Stimulated activated effector memory CD8-positive, alpha-beta T cell treated with anti-CD3 and anti-CD28 coated beads, Interleukin-12 subunit alpha, Interleukin-12 subunit beta, amount 100 ng/mL, for 72 hours (primary cell): ENCODE measurements around the gene PLEKHA8.

ENCODE experiments used
- ATAC-seq: fragments of 150-1000 bp; cut with Tn5 transposase; 2 replicates; pipeline ENCODE4 v1.10.0; 2021
- DNase-seq, 2 donors: peaks; one replicate each; pipeline ENCODE4 v3.0.0; 2021 to 2022; ENCODE audit warnings: low spot score in 2 of 2
- H3K27ac Mint-ChIP-seq: one replicate; pipeline ENCODE4 v1.8.0; 2022; ENCODE audit warnings: mild to moderate bottlenecking, mixed read lengths
- H3K36me3 Mint-ChIP-seq: one replicate; pipeline ENCODE4 v1.8.0; 2022; ENCODE audit warnings: mild to moderate bottlenecking, mixed read lengths
- H3K4me1 Mint-ChIP-seq: one replicate; pipeline ENCODE4 v1.8.0; 2022; ENCODE audit warnings: mixed read lengths
- H3K4me3 Mint-ChIP-seq: one replicate; pipeline ENCODE4 v1.8.0; 2022; ENCODE audit warnings: mild to moderate bottlenecking, mixed read lengths
- H3K9me3 Mint-ChIP-seq: one replicate; pipeline ENCODE4 v1.8.0; 2022; ENCODE audit warnings: mixed read lengths

Gene PLEKHA8

DNA sequence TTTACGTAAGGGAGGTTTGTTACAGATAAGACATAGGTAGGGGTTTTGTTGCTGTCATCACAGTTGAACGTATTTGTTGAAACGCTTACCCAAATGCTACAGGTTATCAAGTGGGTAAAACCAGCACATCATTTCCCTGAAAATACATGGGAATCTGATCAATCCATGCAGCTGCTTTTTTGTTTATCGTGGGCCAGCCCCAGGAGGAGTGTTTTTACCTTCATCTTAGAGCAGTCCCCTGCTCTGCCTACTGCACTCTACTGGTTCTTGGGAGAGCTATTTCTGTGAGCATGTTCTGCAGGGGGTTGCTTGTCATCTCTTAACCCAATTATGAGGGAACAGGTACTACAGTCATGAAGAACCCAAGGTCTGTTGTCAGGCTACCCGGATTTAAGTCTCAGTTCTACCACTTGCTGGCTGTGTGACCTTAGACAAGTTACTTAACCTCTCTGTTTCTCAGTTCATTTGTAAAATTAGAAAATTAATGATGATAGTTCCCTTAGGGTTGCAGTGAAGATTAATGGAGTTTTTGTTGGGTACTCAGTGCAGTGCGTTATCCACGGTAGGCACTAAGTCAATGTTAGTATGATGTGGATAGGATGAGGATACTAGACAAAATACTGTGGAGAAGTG is 121.5 kb downstream of the PLEKHA8 start:
- no peaks in the 10 kb centered on the region for H3K9me3 Mint-ChIP-seq
- peak overlapping the region; percentile 30 for H3K27ac Mint-ChIP-seq
- no peak for DNase-seq
- no peaks in the 10 kb centered on the region for H3K4me1 Mint-ChIP-seq
- no peak for ATAC-seq
- H3K4me3 Mint-ChIP-seq, result no peak overlapping the region
- peaks cover 5% of the 10 kb centered on the region for H3K36me3 Mint-ChIP-seq

DNA sequence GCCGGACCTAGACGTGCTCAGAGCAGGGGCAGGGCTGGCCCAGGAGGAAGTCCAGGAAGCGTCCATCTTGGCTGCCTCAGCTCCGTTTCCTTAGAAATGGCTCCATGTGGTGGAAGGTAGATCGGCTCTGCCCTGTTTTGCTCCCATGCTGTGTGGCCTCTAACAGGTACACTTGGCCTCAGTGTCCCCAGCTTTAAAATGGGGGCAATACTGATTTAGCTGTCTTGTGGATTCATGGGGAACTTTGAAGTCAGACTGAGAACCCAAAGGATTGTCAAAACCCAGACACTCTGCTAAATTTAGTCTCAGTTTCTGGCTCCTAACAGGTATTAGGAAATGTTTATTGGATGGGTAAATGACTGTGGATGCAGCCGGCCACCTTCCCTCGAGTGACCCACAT is 122.5 kb downstream of the PLEKHA8 start:
- no peak overlapping the region for H3K4me3 Mint-ChIP-seq
- no peak for ATAC-seq
- H3K9me3 Mint-ChIP-seq, result no peaks in the 10 kb centered on the region
- peaks cover 5% of the 10 kb centered on the region for H3K36me3 Mint-ChIP-seq
- H3K4me1 Mint-ChIP-seq, result peaks cover 4% of the 10 kb centered on the region
- H3K27ac Mint-ChIP-seq, result no peak overlapping the region
- no peak for DNase-seq

- Mint-ChIP-seq H3K9me3 (no peaks in the 10 kb centered on the region), H3K4me1 (peaks cover 5% of the 10 kb centered on the region), H3K4me3 (no peak overlapping the region), H3K27ac (no peak overlapping the region), H3K36me3 (peaks cover 5% of the 10 kb centered on the region)
- ATAC-seq (no peak), DNase-seq (no peak)
Observed at GRCh38 chr7:30154111-30154587, 125.9 kb downstream of the PLEKHA8 start.

DNA sequence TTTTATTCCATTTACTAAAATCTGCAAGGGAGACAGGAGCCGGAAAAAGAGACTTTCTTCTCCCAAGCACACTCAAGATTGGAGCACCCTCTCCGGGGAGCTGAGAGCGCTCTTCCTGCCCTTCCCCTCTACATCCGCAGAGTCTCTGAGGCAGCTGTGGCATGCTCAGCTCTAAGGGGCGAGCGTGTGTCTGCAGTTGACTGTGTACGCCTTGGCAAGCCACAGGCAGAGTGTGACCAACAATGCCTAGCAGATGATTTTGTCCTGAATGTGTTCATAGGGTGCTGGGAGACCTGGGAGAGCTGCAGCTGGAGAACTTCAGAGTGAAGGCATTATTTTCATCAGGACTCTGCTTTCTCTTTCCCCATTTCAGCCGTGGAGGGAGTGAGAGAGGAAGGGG is 127.3 kb downstream of the PLEKHA8 start:
- Mint-ChIP-seq H3K4me1 (peaks cover 18% of the 10 kb centered on the region), H3K36me3 (peaks cover 5% of the 10 kb centered on the region), H3K4me3 (no peak overlapping the region), H3K9me3 (no peaks in the 10 kb centered on the region), H3K27ac (no peak overlapping the region)
- no peak for ATAC-seq
- no peak for DNase-seq

DNA sequence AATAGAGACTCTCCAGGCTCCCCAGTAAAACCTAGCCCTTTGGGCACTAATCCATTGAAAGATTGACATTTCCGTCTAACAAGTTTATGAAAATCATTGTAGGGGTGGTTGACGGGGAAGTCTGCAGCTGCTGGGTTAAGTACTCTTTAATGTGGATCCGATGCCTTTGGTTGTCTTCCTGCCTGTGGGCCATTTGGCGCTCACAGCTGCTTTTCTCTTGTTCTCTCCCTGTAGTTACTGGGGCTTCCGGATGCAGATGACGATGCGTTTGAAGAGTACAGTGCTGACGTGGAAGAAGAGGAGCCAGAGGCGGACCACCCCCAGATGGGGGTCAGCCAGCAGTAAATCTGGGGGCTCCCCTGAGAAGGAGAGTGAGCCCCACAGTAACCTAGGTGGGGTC is 129.0 kb downstream of the PLEKHA8 start:
- Mint-ChIP-seq H3K9me3 (no peaks in the 10 kb centered on the region), H3K4me3 (no peak overlapping the region), H3K27ac (no peak overlapping the region), H3K4me1 (peaks cover 29% of the 10 kb centered on the region), H3K36me3 (no peaks in the 10 kb centered on the region)
- DNase-seq (no peak), ATAC-seq (peak; percentile 19)

DNA sequence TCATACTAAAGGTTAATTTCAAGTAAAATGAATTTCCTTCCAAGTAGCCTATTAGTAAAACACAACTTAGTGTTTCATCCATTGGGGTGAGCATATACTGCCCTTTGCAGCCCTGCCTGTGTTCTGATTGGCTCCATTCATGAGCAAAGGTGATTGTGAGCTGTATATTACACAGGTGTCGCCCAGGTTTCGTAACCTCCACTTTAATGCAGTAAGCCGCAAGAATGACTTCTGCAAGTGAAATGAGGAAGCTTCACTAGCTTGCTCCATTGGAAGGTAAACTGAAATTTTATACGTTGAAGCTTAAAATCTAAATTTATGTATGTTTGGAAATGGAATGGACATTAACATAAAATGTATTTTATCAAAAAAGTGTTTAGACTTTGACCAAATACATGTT is 131.0 kb downstream of the PLEKHA8 start:
- no peak for ATAC-seq
- Mint-ChIP-seq H3K4me1 (peaks cover 49% of the 10 kb centered on the region), H3K4me3 (no peak overlapping the region), H3K36me3 (no peaks in the 10 kb centered on the region), H3K27ac (peak overlapping the region; percentile 0), H3K9me3 (no peaks in the 10 kb centered on the region)
- no peak for DNase-seq

DNA sequence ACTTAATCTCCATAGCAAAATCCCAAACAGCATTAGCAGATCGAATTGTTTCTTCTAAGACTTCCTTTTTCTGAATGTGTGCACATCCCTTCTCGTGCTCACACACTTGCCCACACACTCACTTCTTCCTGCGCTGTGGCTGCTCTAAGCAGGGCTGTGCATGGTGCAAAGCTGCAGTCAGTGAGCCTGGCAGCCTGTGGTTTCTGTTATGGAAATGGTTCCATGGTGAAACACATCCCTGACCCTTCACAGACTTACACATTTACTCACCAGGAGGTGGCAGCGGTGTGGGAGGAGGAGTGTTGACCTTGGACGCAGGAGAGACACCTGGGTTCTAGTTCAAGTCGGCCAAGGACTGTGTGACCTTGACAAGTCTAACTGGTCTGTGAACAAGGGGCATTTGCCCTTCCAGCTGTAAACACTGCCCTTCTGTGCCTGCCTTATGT is 131.5 kb downstream of the PLEKHA8 start:
- Mint-ChIP-seq H3K27ac (peak overlapping the region; percentile 0), H3K36me3 (no peaks in the 10 kb centered on the region), H3K4me1 (peaks cover 49% of the 10 kb centered on the region), H3K4me3 (no peak overlapping the region), H3K9me3 (no peaks in the 10 kb centered on the region)
- peak; percentile 11 for ATAC-seq
- peak in 1 of 2 donors; percentile 59 for DNase-seq

DNA sequence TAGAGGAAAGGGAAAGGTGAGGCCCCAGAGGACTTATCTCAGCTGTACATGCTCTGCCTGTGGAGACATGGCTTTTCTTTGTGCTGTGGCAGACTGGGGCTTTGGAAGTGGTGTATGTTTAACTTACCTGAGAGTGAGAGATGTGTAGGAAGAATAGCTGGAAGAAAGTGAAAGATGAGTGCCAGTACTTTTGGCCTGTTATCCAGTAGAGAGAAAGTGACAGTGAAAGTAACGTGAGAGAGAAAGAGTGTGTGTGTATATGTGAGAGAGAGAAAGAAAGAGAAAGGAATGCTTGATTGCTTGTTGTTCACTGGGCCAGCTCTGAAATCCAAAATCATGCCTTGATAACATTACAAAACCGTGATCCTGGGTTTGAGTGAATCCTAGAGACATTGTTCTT is 132.1 kb downstream of the PLEKHA8 start:
- H3K9me3 Mint-ChIP-seq, result no peaks in the 10 kb centered on the region
- H3K4me1 Mint-ChIP-seq, result peaks cover 49% of the 10 kb centered on the region
- no peak for ATAC-seq
- H3K4me3 Mint-ChIP-seq, result no peak overlapping the region
- H3K27ac Mint-ChIP-seq, result peak overlapping the region; percentile 0
- DNase-seq, result no peak
- H3K36me3 Mint-ChIP-seq, result no peaks in the 10 kb centered on the region

DNA sequence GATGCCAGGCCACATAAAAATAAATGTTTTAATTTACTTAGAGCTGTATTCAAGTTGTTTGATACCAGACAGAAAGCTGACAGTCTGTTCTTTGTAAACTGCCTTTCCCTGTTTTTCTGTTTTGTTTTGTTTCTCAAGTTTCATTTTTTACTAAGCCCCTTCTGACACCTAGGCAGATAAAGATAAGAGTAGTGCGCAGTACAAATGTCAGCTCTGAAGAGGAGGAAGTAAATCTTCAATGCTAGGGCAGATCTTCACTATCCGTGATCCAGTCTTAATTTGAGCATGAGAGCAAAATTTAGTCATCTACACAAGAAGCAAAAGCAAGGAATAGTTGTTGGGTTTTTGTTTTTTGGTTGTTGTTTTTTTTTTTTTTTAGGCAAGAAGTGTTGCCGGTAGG is 133.9 kb downstream of the PLEKHA8 start:
- H3K36me3 Mint-ChIP-seq, result no peaks in the 10 kb centered on the region
- peak overlapping the region; percentile 82 for H3K27ac Mint-ChIP-seq
- ATAC-seq (no peak), DNase-seq (no peak)
- H3K9me3 Mint-ChIP-seq, result no peaks in the 10 kb centered on the region
- peak overlapping the region; percentile 62 for H3K4me3 Mint-ChIP-seq
- peaks cover 44% of the 10 kb centered on the region for H3K4me1 Mint-ChIP-seq

DNA sequence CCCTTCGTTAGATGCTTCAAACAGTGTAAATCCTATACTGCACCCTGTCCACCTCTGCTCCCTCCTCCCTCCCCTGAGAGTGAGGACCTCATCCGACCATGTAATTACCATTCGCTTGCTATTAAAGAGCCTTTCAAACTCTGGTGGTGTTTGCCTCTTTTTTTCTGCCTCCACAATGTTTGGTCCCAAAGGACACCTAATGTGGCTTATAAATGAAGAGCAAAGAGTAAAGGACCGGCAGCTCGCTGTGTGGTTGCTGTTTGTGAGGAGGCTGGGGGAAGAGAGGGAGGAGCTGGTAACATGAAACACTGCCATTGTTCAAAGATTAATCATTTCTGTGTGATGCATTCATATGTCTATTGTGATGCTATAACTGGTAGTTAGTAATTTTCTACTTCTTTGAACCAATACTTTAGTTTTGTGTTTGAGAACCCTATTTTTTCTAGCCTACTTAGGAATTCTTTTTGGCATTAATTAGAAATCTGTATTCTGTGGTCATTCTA is 134.5 kb downstream of the PLEKHA8 start:
- peak overlapping the region; percentile 82 for H3K27ac Mint-ChIP-seq
- H3K36me3 Mint-ChIP-seq, result no peaks in the 10 kb centered on the region
- peak; percentile 77 for ATAC-seq
- H3K9me3 Mint-ChIP-seq, result no peaks in the 10 kb centered on the region
- no peak for DNase-seq
- peaks cover 44% of the 10 kb centered on the region for H3K4me1 Mint-ChIP-seq
- peak overlapping the region; percentile 62 for H3K4me3 Mint-ChIP-seq

GRCh38 chr7:30163231-30163894 is 135.2 kb downstream of the PLEKHA8 start:
- Mint-ChIP-seq H3K4me1 (peaks cover 44% of the 10 kb centered on the region), H3K27ac (peak overlapping the region; percentile 82), H3K36me3 (no peaks in the 10 kb centered on the region), H3K4me3 (peak overlapping the region; percentile 62), H3K9me3 (no peaks in the 10 kb centered on the region)
- DNase-seq, result peak; percentile 19 to 76
- ATAC-seq, result peak; percentile 86

DNA sequence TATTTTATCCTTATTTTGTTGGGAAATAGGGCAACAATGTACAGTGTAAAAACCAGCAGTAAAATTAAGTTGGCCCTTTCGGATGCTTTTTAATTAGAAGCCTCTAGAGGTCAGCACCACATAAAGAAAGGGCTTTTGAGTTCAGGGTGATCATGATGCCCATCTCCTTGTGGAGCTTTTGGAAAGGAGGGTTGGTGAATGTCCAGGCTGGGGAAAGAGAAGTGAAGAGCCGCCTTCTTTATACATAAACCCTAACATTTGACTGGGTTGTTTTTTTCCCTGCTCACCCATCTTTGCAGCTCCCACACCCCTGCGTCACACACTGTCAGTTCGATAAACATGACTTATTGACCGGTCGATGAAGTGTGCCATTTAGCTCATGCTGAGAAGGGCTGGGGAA is 136.4 kb downstream of the PLEKHA8 start:
- H3K9me3 Mint-ChIP-seq, result no peaks in the 10 kb centered on the region
- no peaks in the 10 kb centered on the region for H3K36me3 Mint-ChIP-seq
- peaks cover 40% of the 10 kb centered on the region for H3K4me1 Mint-ChIP-seq
- ATAC-seq (no peak), DNase-seq (no peak)
- H3K4me3 Mint-ChIP-seq, result peak overlapping the region; percentile 62
- H3K27ac Mint-ChIP-seq, result peak overlapping the region; percentile 82

- Mint-ChIP-seq H3K27ac (no peak overlapping the region), H3K9me3 (no peaks in the 10 kb centered on the region), H3K36me3 (no peaks in the 10 kb centered on the region), H3K4me3 (no peak overlapping the region), H3K4me1 (peaks cover 30% of the 10 kb centered on the region)
- ATAC-seq (no peak), DNase-seq (no peak)
Observed at GRCh38 chr7:30165590-30165989, 137.4 kb downstream of the PLEKHA8 start.

DNA sequence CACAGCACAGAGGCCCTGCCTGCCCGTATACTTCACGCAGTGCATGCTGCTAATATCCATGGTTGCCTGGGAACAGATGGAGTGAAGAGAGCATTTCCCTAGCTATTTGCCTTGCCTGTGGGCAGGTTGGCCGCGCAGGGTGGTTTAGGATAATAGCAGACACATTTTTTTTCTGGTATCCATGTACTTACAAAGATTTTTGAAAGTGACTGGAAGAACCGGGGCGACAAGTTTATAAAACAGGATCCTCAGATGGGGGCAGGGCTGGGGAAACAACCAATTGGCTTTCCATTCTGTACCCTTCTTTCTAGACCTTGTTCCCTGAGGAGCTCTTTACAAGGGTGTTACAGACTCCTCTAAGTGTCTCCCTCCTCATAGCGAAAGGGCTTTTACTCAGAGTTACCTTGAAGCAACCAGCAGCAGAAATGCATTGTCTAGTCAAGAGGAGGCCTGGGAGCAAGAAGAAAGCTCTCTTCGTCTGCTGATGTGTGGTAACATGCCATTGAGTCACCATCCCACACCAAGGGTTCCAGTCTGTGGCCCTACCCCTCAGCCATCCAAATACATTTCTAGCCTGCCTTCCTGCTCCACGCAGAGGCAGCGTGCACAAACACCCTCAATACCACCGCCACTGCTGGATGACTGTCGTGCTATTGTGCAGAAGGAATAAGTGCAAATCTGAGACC is 138.1 kb downstream of the PLEKHA8 start:
- no peaks in the 10 kb centered on the region for H3K9me3 Mint-ChIP-seq
- H3K4me1 Mint-ChIP-seq, result peaks cover 26% of the 10 kb centered on the region
- H3K27ac Mint-ChIP-seq, result no peak overlapping the region
- DNase-seq (no peak), ATAC-seq (no peak)
- H3K4me3 Mint-ChIP-seq, result no peak overlapping the region
- H3K36me3 Mint-ChIP-seq, result no peaks in the 10 kb centered on the region

GRCh38 chr7:30166841-30167235 is 138.6 kb downstream of the PLEKHA8 start:
- ATAC-seq (no peak), DNase-seq (no peak)
- H3K36me3 Mint-ChIP-seq, result no peaks in the 10 kb centered on the region
- H3K4me3 Mint-ChIP-seq, result no peak overlapping the region
- peaks cover 23% of the 10 kb centered on the region for H3K4me1 Mint-ChIP-seq
- no peak overlapping the region for H3K27ac Mint-ChIP-seq
- H3K9me3 Mint-ChIP-seq, result no peaks in the 10 kb centered on the region
